ACHN (cell line): ENCODE results near the gene NFKB2.

Experiments
- DNase-seq: peaks from one replicate; pipeline ENCODE4 v3.0.0-alpha.2; 2015
- in situ Hi-C: cut with HindIII; loops from 2 replicates; pipeline ENCODE4 v1.10.0; 2017; ENCODE audit warnings: low sequenced_read_pairs, low pct_ligation_motif_present, low pct_unique_long_range_greater_than_20kb

Gene NFKB2

GRCh38 chr10:102435133-102435497 is 39.6 kb downstream of the NFKB2 start:
- in situ Hi-C loops, result no loop called here

DNA sequence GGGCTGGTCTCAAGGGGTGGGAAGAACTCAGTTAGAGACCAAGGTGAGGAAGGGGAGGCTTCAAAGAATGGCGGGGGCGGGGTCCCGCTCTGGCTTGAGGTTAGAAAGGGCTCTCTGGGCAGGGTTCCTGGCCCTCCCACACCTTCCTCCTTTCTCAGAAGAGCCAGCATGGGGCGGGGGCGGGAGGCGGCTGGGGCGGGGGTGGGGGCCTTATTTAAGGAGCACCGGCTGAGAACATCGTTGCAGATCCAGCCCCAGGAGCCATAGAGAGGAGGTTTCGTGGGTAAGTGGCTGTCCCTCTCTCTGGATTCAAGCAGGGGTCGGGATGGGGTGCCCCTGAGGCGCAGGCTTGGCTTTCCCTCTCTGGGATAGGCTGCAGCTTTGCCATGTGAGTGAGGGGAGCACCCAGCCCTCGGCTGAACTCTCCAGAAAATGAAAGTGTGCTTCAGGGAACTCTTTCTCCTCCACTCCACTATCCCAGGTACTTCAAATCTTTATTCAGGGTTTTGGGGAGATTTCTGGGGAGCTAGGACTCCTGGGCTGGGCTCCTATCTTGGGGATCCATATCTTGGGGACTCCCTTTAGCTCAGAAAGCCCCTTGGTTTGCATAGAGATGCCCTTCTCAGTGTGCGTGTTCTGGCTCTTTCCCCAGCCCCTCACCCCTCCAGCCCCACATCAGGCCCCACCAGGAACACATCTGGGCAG is 40.2 kb downstream of the NFKB2 start:
- DNase-seq, result no peak
- in situ Hi-C loops, result no loop called here

More at GRCh38 chr10:102435133-102435497, 39.6 kb downstream of the NFKB2 start:
- no peak for DNase-seq

- in situ Hi-C loops, result no loop called here
- no peak for DNase-seq
Measured at GRCh38 chr10:102436312-102436711, 40.8 kb downstream of the NFKB2 start.

- no peak for DNase-seq
- in situ Hi-C loops, result no loop called here
Measured at GRCh38 chr10:102437515-102437914, 42.0 kb downstream of the NFKB2 start.

DNA sequence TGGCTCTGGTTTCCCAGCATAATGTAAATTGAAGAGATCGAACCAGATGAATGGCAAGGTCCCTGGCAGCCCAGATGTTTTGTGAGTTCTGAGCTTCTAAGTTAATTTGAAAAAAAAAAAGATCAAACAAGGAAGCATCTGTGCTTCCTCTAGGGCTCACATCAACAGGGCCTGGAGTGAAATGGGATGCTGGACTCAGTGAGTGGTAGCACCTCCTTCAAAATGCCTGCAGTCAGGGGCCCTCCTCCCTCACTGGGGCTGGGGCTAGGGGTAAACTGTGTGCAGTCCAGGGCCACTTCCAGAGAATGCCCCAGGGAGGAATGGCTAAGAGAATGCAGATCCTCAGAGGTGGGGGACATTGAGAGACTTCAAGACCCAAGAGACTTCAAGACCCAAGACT is 42.9 kb downstream of the NFKB2 start:
- DNase-seq, result no peak
- in situ Hi-C loops, result no loop called here

- in situ Hi-C loops, result no loop called here
Measured at GRCh38 chr10:102444851-102445250, 49.3 kb downstream of the NFKB2 start.

GRCh38 chr10:102449321-102450123 is 54.0 kb downstream of the NFKB2 start:
- in situ Hi-C loops, result no loop called here
- peak; percentile 89 for DNase-seq

More at GRCh38 chr10:102444851-102445250, 49.3 kb downstream of the NFKB2 start:
- DNase-seq, result no peak

GRCh38 chr10:102450124-102450373 is 54.5 kb downstream of the NFKB2 start:
- peak; percentile 21 for DNase-seq
- in situ Hi-C loops, result no loop called here

- in situ Hi-C loops, result no loop called here
- peak; percentile 76 for DNase-seq
Measured at GRCh38 chr10:102450374-102451104, 55.0 kb downstream of the NFKB2 start.

DNA sequence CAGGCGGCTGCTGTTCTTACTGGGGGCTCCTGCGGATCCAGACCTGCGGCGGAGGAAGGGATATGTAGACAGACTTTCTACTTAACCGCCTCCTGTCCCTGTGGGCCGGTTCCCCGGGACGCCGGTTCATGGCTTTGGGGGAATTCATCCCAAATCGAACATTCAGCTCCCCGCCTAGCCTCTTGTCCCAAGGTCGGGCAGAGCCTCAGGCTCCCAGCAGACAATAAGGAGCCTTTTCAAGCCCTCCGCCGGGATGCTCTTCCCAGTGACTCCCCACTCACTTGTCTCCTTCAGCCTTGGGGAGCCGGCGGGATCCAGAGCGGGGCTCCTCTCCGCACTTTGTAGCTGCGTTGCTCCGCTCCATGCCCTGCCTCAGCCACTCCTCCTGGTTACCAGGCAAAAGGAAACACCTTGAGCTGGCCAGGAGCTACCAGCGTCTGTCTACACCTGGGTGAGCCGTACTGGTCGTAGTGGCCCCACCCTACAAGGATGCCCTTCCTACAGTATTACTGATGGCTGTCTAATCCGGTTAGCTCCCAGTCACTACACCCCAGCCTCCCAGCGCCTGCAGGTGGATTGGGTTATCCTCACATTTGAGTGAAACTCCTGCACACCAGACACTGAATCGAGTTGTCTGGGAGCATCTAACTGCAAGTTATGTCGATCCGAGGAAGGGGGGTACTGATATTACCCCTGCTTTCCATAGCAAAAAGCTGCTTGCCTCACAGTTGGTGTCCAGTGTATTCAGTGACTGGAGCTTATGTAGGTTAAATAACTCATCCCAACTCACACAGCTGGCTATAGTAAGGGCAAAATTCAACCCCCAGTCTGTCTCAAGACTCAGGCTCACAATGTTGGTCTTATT is 55.8 kb downstream of the NFKB2 start, which contains the start of gene C10orf95:
Gene C10orf95, minus strand, starts transcription at position 439 of the 865 bp plus-strand sequence. CDS start 450 bp downstream, outside the sequence.
- peak; percentile 22 for DNase-seq
- in situ Hi-C loops, result no loop called here
